HG03066 (cell line): ENCODE results near the gene HAND2.
A peak's percentile ranks its signal among the peaks of the same experiment; 100 is the strongest.

Experiments
- ATAC-seq: cut with Tn5 transposase; IDR thresholded peaks from one replicate; pipeline ENCODE4 v1.9.1; 2021; ENCODE audit warnings: low read depth; ENCODE audit not compliant: unreplicated experiment

The HAND2 gene

DNA sequence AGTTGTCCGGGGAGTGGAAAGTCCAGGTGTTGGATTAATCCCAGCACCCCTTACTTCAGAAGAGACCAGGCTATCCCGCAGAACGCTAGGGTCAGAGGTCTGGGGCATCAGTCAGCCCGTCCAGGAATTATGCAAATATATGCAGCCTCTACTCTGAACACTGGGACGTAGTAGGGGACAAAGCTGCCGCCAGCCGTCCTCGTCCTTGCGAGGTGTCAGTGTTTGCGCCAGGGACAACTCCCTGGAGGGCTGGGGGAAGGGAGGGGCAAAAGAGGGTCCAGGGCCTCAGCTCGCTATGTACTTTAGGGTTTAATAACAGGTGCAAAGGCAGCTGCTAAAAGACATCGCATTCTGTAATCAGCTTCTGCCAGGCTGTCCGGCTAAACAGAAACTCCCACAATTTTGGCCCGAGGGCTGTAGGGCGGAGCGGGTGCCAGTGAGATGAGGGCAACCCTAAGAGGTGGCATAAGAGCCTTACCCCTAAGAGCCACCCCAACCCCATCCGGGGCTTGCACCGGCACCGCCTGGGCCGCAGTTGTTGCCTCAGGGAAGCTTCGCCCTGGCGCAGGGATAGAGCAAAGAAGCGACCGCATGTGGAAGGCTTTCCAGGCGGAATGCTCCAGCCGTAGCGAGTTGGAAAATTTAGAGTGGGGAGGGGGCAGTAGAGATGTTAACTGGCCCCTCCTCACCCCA, 8.4 kb downstream of the HAND2 start:
- no peak for ATAC-seq

- ATAC-seq, result no peak
Measured at GRCh38 chr4:173520921-173521466, 9.0 kb downstream of the HAND2 start.

DNA sequence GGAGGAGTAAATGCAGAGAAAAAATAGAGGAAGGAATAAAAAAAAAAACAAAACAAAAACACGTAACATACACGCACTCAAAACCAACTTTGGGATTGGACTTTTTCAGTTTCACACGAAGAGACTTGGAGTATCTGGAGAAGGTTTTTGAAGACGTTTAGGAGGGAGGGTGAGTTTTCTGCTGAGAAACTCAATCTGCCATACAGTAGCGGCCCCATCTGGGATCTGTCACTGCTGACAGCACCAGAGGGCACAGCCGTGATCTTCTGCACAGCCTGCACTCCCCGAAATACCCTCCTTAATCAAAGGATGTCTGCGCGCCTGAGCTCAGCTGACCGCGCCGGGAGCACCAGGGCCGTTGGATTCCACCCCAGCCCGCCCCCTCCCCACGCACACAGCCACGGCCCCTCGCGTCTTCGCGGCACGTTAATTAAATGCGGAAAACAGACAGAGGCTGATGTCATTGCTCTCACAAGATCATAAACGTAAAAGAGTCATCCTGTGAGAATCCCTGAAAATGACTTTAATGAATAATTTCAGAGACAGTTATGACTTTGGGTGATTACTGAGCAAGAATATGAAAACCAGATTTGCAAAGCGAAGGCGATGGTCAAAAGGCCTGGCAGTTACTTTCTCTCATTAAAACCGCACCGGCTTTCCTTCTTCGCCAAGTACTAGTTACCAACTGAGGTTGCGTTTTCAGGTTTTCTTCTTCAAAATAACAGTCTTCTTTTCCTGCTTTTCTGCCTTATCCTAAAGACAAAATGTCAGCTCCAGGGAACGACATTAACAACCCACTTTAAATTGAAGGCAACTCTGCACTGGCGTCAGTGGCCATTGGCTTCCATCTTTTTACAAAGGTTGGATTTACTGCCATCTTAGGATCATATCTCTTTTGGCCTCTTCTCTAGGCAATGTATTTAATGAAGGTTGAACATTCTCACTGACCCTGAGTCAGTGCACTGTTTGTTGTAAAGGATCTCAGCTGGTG, 10.6 kb downstream of the HAND2 start:
- no peak for ATAC-seq

DNA sequence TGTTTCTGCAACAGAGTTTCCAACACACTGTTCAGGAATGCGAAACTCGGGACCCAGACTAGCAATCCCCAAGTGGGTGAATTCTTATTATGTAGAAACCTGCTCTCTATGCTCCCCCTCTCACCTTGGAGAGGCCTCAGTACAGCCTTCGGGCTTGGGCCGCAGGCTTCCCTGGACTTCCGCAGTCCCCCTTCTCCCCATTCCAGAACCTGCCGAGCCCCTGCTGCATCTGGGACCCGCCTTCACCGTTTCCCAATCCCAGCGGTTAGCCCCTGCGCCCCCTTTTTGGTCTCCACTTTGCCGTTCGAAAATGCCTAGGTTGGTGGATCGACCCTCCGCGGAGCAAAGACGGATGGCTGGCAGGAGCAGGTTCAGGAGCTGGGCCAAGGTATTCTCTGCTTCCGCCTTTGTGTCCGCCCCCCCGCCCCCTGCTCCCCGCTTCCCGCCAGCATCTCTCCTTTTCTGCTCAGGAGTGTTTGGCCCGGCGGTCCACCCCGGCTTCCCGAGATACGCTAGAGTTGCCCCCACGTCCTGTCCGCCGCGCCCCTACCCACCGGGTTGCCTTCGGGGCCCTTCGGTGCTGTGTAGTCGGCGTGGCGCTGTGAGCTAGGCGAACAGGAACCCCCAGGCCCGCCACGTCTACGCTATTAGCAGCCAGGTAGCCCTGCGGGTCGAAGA, 11.5 kb downstream of the HAND2 start:
- no peak for ATAC-seq

- no peak for ATAC-seq
Measured at GRCh38 chr4:173517781-173518424, 12.1 kb downstream of the HAND2 start.

DNA sequence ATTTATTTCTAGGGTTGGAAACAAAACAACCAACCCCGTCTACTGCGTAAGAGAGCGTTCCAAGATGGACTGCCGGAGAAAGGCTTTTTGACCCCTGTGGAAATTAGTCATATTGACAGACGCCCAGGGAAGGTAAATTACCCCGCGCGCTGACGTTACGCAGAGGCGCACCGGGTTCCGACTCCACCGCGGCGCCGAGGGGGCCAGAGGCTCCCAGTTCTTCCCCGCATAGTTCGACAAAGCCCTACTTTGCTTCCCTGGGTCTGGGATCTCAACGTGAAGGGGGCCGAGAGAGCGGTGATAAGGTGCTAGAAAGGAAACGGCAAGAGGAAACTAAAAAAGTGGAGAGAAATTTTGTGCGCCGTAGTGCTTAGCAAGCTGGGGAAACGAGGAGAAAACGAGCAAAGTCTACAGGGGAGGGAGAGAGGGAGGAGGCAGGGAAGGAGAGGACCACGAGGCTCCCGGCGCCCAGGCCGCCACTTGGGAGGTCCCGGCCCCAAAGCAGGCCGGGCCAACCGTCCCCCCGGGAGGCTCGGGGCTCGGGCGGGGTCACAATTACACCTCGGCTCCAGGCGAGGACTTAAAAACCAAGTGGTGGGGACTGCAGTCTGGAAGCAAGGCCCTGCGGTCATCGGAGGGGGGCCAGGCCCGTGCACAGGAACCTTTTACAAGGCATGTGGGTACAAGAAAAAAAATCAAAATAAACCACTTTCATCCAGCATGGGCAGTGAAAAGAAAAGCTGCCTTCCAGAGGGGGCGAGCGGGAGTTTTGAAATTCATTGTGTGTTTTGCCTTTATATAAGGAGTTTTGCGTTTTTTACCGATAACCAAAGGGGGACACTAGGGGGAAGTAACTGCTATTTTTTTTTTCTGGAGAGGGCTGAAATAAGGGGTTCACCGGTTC, 13.2 kb downstream of the HAND2 start:
- no peak for ATAC-seq

GRCh38 chr4:173515458-173515857, 14.6 kb downstream of the HAND2 start:
- no peak for ATAC-seq

DNA sequence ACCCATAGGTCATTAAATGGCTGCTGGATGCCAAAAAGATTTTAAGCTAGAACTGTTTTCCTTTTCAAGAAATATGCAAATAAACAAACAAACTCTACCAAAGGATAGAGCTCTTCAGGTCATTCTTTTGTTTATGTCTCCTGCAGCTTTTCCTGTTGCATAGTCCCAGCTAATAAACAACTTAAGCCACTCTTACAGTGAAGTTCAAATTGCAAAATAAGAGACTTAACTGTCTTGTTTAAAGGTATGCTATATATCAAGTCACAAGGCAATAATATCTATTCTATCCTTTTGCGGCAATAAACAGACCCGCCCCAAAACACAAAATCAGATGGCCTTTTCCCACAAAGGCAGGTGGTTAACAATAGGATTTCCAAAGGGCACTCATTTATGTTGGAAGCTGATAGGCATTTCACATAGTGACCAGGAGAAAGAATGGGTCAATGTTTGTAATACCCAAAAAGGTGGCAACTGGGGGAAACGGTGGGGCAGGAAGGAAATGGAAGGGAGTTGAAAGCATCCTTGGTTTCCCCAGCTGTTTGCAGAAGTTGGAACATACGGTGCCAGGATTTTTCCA, 15.3 kb downstream of the HAND2 start:
- no peak for ATAC-seq

GRCh38 chr4:173513651-173514050, 16.4 kb downstream of the HAND2 start:
- ATAC-seq, result no peak

DNA sequence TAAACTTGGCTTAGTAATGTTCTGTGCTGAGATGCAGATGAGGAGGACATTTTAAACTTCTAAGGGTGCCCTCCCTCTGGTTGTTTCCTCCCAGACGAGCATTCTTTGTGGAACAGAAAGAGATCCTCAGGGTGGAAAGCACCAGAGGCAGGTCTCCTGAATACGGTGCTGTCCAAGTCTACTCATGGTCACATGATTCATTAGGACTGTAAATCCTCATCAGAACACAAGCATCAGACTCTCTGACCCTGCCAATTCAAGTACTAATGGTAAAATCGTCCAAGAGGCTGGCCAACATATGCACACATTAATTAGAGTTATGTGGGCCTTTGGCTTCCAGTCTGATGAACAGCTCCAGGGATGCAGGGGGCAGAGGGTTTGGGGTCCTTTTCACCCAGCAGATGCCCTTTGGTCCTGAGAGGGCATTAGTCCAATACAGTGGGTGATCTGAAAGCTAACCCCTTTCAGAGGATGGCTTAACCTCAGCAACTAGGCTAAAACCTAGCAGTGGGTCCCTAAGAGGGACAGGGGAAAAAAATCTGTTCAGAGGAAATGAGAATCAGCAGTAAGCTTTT, 18.2 kb downstream of the HAND2 start:
- ATAC-seq, result no peak

DNA sequence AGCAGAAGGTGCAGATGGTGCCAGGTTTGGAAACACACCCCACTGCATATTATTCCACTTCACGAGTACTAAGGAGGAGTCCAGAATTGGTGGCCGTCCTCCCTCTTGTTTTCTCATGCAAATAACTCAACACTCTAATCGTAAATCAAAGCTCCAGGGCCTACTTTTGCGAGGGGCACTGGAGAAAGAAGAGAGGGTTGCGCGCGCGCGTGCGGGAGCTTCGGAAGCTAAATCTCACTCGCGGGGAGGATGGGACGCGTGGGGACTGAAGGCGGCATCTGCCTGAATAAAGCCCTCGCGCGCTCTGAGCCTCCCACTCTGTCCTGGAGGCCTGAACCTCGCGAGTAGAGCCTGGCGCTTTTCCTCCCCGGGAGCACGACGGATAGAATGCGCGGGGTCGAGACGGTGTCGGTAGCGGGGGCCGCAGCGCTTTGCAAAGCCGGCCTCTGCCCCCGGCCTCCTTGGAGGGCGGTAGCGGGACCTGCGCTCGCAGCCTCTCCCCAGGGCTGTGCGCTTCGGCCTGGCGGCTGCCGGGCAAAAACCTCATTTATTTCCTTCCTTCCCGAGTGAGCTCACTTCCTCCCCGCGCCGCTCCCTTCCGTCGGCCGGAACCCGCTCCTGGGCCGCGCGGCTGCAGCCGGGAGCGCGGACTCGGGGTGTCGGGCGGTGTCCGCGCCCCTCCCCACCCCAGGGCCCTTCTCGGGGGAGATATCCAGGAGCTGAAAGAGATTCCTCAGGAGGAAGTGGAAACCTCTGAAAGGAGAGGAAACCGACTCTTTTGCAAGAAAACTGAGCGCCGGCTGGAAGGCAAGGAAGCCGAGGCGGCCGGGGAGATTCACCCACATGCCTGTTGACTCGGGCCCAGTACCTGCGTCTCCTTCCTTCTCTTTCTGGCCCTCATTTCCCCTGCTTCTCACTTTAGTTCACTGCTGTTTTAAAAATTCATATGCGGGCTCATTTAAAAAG, 20.7 kb downstream of the HAND2 start:
- no peak for ATAC-seq

DNA sequence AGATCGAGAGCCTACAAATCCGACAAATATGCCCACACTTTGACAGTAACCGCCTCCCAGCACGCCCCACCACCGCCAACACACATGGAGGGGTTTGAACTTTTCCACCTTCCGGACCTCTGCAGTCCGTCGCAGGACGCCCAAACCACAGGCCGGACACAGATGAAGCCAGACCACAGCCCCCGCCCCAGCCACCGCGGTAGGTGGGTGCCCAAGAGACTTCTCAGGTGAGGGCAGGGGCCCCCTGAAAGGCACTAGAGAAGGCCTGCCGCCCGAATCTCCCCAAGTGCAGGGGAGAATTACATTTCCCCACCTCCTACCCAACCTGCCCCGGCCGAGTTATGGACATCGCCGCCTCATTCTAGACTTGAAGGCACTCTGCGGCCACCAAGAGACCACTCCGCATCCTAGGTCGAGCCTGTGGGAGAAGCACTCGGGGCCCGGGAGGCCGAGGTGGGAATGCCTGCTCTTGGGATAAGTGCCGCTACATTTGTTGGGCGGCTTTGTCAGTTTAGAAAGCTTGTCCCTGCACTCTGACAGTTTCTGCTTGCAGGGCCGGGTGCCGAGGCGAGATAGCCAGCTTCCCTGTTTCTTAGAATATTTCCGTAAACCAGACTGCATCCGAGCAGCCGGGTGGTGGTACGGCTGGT, 21.5 kb downstream of the HAND2 start:
- no peak for ATAC-seq

DNA sequence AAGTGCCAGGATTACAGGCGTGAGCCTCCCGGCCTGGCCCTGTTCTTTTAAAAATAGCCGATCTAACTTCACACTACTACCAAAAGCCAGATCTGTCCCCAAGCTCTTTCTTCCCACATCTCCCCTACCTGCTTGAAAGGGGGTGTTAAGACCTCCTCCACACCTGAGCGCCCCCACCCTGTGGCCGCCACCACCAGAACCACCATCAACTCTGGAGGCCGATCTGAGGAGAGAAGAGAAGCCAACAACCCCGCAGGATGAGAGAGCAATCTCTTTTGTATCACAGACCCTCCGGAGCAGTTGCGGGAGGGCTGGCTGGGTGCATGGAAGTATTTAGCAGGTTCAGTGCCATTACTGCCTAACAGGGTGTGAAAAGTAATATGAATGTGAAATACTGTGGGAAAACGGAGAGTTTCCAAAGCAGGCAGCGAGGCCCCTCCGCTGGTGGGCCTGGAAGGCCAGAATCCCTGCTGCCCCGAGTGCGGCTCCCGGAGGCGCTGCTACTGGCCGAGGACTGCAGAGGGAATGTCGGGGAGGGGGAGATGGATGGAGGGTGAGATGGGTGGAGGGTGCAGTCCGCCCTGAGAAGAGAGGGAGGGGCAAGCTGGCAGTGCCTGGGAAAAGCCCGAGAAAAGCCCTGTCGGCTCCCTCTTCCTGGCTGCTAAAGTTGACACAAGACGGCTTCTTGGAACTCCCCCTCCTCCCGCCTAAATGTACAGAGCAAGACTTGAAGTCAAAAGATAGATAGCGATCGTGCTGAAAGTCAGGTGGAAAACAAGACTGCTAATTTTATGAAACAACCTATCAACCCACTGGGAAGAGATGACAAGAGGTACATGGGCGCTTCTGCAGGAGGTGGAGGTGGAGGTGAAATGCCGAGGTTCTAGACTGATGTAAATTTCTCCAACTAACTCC, 22.3 kb downstream of the HAND2 start:
- ATAC-seq, result no peak

GRCh38 chr4:173506597-173507211, 23.3 kb downstream of the HAND2 start:
- peak; percentile 8 for ATAC-seq

GRCh38 chr4:173505924-173506518, 24.0 kb downstream of the HAND2 start:
- peak; percentile 70 for ATAC-seq
